NCI-H2081 (cell line): ENCODE results near the gene NOL12.
A peak's percentile ranks its signal among the peaks of the same experiment; 100 is the strongest.
"Not testable (repeated sequence)": the region's sequence is repeated elsewhere in the genome, so short reads cannot be mapped to it uniquely, and the experiment has no call there.

Experiments
- DNase-seq, 2 experiments: peaks; one replicate each; lab custom pipeline; 2025; lab: John Stamatoyannopoulos, UW

NOL12 gene

GRCh38 chr22:37679670-37680069 is 6.5 kb upstream of the NOL12 start:
- DNase-seq = no peak

GRCh38 chr22:37680191-37680851 is 5.8 kb upstream of the NOL12 start:
- no peak for DNase-seq

GRCh38 chr22:37681001-37681424 is 5.1 kb upstream of the NOL12 start:
- DNase-seq = no peak

- peak; percentile 43 to 50 for DNase-seq
Observed at GRCh38 chr22:37681556-37682049, 4.5 kb upstream of the NOL12 start.

GRCh38 chr22:37684803-37685615 is 1.1 kb upstream of the NOL12 start:
- DNase-seq = no peak

- DNase-seq = no peak
Observed at GRCh38 chr22:37690407-37690806, 4.3 kb downstream of the NOL12 start.

- no peak for DNase-seq
Observed at GRCh38 chr22:37690901-37691504, 4.9 kb downstream of the NOL12 start.

- no peak for DNase-seq
Observed at GRCh38 chr22:37692627-37693285, 6.6 kb downstream of the NOL12 start.

- DNase-seq = not testable (repeated sequence)
Observed at GRCh38 chr22:37694131-37694530, 8.0 kb downstream of the NOL12 start.

- DNase-seq = not testable (repeated sequence)
Observed at GRCh38 chr22:37696260-37696656, 10.1 kb downstream of the NOL12 start.

- DNase-seq = peak; percentile 88 to 90
Observed at GRCh38 chr22:37696657-37697537, 10.8 kb downstream of the NOL12 start, which contains the start of gene TRIOBP. Gene TRIOBP (plus strand): TSS chr22:37697048. CDS start chr22:37701366, 4,318 bp downstream.

GRCh38 chr22:37697538-37697835 is 11.3 kb downstream of the NOL12 start:
- DNase-seq = no peak

GRCh38 chr22:37701141-37701786 is 15.1 kb downstream of the NOL12 start:
- DNase-seq = no peak

- DNase-seq = no peak
Observed at GRCh38 chr22:37703906-37704305, 17.8 kb downstream of the NOL12 start.

- no peak for DNase-seq
Observed at GRCh38 chr22:37704645-37705044, 18.5 kb downstream of the NOL12 start.

GRCh38 chr22:37705205-37705604 is 19.1 kb downstream of the NOL12 start:
- DNase-seq = no peak

- no peak for DNase-seq
Observed at GRCh38 chr22:37708580-37709444, 22.7 kb downstream of the NOL12 start.

GRCh38 chr22:37709445-37709765 is 23.3 kb downstream of the NOL12 start:
- DNase-seq = no peak

- no peak for DNase-seq
Observed at GRCh38 chr22:37710675-37711074, 24.5 kb downstream of the NOL12 start.

GRCh38 chr22:37711490-37711889 is 25.3 kb downstream of the NOL12 start:
- no peak for DNase-seq
